Suprapubic skin (tissue), 4 donors: ENCODE results near the gene TMEM125.

Experiments
- EP300 ChIP-seq: sonication (generic); formaldehyde crosslinking; IDR thresholded peaks from one replicate; pipeline ENCODE4 v1.6.1; 2017; ENCODE audit warnings: antibody characterized with exemption
- POLR2A ChIP-seq, 2 donors: fragments of 450-650 bp; IDR thresholded peaks; one replicate each; pipeline ENCODE4 v1.6.1; 2017; ENCODE audit warnings: antibody characterized with exemption in 2 of 2, mild to moderate bottlenecking in 2 of 2, moderate library complexity in 2 of 2
- POLR2AphosphoS5 ChIP-seq, 3 donors: sonication (generic); formaldehyde crosslinking; IDR thresholded peaks; one replicate each; pipeline ENCODE4 v1.6.1; 2017; ENCODE audit warnings: antibody characterized with exemption in 3 of 3
- TF ChIP-seq, protein P1 (sequence below), 2 donors: fragments of 200-600 bp in 1 of 2; fragments of 450-650 bp in 1 of 2; sonication (generic) in 1 of 2; IDR thresholded peaks; one replicate each; pipeline ENCODE4 v1.5.1; 2016 to 2019; ENCODE audit warnings: antibody characterized with exemption in 2 of 2, mild to moderate bottlenecking in 1 of 2, moderate library complexity in 1 of 2

DNA sequence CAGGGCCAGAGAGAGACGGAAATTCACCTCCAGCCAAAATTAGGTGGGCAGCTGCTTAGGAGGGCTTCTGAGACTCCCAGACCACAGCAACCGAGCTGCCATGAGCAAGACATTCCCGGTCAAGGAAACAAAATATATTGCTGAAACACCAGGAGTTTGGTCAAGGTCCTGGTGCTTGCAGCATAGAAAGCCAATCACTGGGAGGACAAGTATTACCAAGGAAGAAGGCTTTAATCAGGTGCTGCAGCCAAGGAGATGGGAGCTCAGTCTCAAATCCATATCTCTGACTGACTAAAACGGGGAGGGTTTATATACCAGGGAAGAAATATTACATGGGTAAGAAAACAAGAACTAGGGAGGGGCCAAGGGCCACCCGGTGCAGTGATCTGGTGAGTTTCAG is 18.8 kb upstream of the TMEM125 start:
- TF ChIP-seq, protein P1, sequence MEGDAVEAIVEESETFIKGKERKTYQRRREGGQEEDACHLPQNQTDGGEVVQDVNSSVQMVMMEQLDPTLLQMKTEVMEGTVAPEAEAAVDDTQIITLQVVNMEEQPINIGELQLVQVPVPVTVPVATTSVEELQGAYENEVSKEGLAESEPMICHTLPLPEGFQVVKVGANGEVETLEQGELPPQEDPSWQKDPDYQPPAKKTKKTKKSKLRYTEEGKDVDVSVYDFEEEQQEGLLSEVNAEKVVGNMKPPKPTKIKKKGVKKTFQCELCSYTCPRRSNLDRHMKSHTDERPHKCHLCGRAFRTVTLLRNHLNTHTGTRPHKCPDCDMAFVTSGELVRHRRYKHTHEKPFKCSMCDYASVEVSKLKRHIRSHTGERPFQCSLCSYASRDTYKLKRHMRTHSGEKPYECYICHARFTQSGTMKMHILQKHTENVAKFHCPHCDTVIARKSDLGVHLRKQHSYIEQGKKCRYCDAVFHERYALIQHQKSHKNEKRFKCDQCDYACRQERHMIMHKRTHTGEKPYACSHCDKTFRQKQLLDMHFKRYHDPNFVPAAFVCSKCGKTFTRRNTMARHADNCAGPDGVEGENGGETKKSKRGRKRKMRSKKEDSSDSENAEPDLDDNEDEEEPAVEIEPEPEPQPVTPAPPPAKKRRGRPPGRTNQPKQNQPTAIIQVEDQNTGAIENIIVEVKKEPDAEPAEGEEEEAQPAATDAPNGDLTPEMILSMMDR (IDR thresholded peaks at IDR 0.05): no peak
- no peak for TF ChIP-seq POLR2A (IDR thresholded peaks at IDR 0.05)
- no peak for TF ChIP-seq POLR2AphosphoS5 (IDR thresholded peaks at IDR 0.05)
- no peak for TF ChIP-seq EP300
